K562 (cell line): Measurements from ENCODE around the gene CAMSAP2. TPM values are rescaled to one million over a fixed set of nuclear protein-coding genes. Genes with fewer than 3 reads are reported as not detected.

ENCODE experiments used
- ATAC-seq: fragments of 200-7000 bp; cut with Tn5 transposase; 3 replicates; pipeline ENCODE4 v1.9.1; 2020; ENCODE audit warnings: moderate library complexity
- BruUV-seq: library from RNA; stranded (reverse); fragments of 400-500 nt; replicated peaks from 2 replicates; lab custom pipeline; 2021; lab: Mats Ljungman, UMichigan
- CTCF ChIA-PET: fragments of 300-600 bp; formaldehyde crosslinking; extraction: SDS; loops from one replicate; lab custom pipeline; 2021; ENCODE audit warnings: low intra/inter-chr PET ratio; lab: Yijun Ruan, JAX
- POLR2A ChIA-PET: fragments of 300-600, 350-650 bp; sonication (Branson Sonifier 250); formaldehyde crosslinking; extraction: SDS; loops from one replicate; lab custom pipeline; 2021; ENCODE audit warnings: antibody characterized with exemption, inconsistent platforms; lab: Yijun Ruan, JAX
- DNase-seq, 4 experiments: peaks; one replicate each; pipeline versions ENCODE4 v3.0.0 to v3.0.0-alpha.2; 2011 to 2018; ENCODE audit warnings: low spot score in 3 of 4, mixed read lengths in 3 of 4; ENCODE audit errors: extremely low read depth in 1 of 4
- FAIRE-seq: peaks from 2 replicates; lab custom pipeline; 2011; peaks lifted over from hg19 to GRCh38; lab: Jason Lieb, UNC
- H2AFZ ChIP-seq: 2 replicates; pipeline ENCODE4 v1.6.0; 2011; ENCODE audit warnings: low read depth, low read length, control low read depth, inconsistent platforms
- H3K27ac ChIP-seq: fragments of 200-600 bp; 3 replicates; pipeline ENCODE4 v1.8.0; 2011; ENCODE audit warnings: low read depth, mild to moderate bottlenecking, control low read depth, inconsistent platforms, low read length, moderate library complexity, mixed read lengths; ENCODE audit errors: extremely low read depth
- H3K27me3 ChIP-seq, 2 experiments: fragments of 300-600 bp in 1 of 2; 2 replicates in 1 of 2; 3 replicates in 1 of 2; pipeline versions ENCODE4 v1.6.0 to v1.8.0; 2011; ENCODE audit warnings: inconsistent platforms in 2 of 2, low read length in 2 of 2, mild to moderate bottlenecking in 1 of 2, mixed read lengths in 1 of 2, moderate library complexity in 1 of 2; ENCODE audit not compliant: control insufficient read depth in 2 of 2, insufficient read depth in 2 of 2
- H3K36me3 ChIP-seq: fragments of 300-600 bp; 3 replicates; pipeline ENCODE4 v1.8.0; 2011; ENCODE audit warnings: mild to moderate bottlenecking, low read length, inconsistent platforms; ENCODE audit not compliant: control insufficient read depth, insufficient read depth
- H3K4me1 ChIP-seq, 2 experiments: fragments of 200-600 bp in 1 of 2; replicated peaks in 1 of 2; 2 replicates in 1 of 2; 3 replicates in 1 of 2; pipeline versions ENCODE4 v1.5.1 to v1.8.0; 2011; ENCODE audit warnings: inconsistent platforms in 2 of 2, low read length in 2 of 2, mild to moderate bottlenecking in 1 of 2, mixed read lengths in 1 of 2, moderate library complexity in 1 of 2; ENCODE audit not compliant: control insufficient read depth in 2 of 2, insufficient read depth in 2 of 2
- H3K4me2 ChIP-seq: 2 replicates; pipeline ENCODE4 v1.6.1; 2011; ENCODE audit warnings: low read length, control low read depth, inconsistent platforms, mixed read lengths; ENCODE audit not compliant: insufficient read depth
- H3K4me3 ChIP-seq: fragments of 200-600 bp; sonication (generic), shearing (Covaris generic); 2 replicates; pipeline ENCODE4 v1.5.1; 2016; ENCODE audit warnings: control low read depth, inconsistent platforms
- H3K79me2 ChIP-seq: fragments of 200-600 bp; 3 replicates; pipeline ENCODE4 v1.8.0; 2011; ENCODE audit warnings: low read length, inconsistent platforms; ENCODE audit not compliant: control insufficient read depth, insufficient read depth
- H3K9ac ChIP-seq, 2 experiments: 2 replicates each; pipeline versions ENCODE4 v1.6.0 to v1.6.1; 2011; ENCODE audit warnings: low read depth in 2 of 2, low read length in 2 of 2, control low read depth in 1 of 2, inconsistent platforms in 1 of 2, mild to moderate bottlenecking in 1 of 2, mixed read lengths in 1 of 2; ENCODE audit not compliant: insufficient read depth in 1 of 2
- H3K9me1 ChIP-seq: one replicate; pipeline ENCODE4 v1.6.0; 2011; ENCODE audit warnings: inconsistent platforms, mild to moderate bottlenecking, low read length, moderate library complexity; ENCODE audit not compliant: control insufficient read depth, insufficient read depth
- H3K9me3 ChIP-seq: replicated peaks from 2 replicates; pipeline ENCODE4 v1.5.1; 2011; ENCODE audit warnings: low read depth, low read length, inconsistent platforms; ENCODE audit not compliant: control insufficient read depth, insufficient read depth
- H4K20me1 ChIP-seq: replicated peaks from 2 replicates; pipeline ENCODE4 v1.6.1; 2011; ENCODE audit warnings: low read length, inconsistent platforms, mixed read lengths; ENCODE audit not compliant: control insufficient read depth, insufficient read depth
- BHLHE40 ChIP-seq: IDR thresholded peaks from 2 replicates; pipeline ENCODE4 v1.6.1; 2011; ENCODE audit warnings: low read length, improper control_type of control experiment
- ESRRB ChIP-seq: fragments of 250-450 bp; sonication (Bioruptor Pico); IDR thresholded peaks from 2 replicates; pipeline ENCODE4 v1.5.0; 2020; ENCODE audit warnings: mild to moderate bottlenecking, moderate library complexity, borderline replicate concordance
- HMBOX1 ChIP-seq: sonication (generic); IDR thresholded peaks from 2 replicates; pipeline ENCODE4 v1.6.1; 2016
- SNAPC5 ChIP-seq: fragments of 250-450 bp; sonication (Bioruptor Pico); IDR thresholded peaks from 2 replicates; pipeline ENCODE4 v1.8.0; 2021; ENCODE audit warnings: moderate library complexity, mild to moderate bottlenecking, inconsistent platforms
- THRB ChIP-seq: fragments of 450-650 bp; formaldehyde crosslinking; conservative IDR thresholded peaks from 2 replicates; pipeline ENCODE4 v1.4.0; 2022; ENCODE audit warnings: mild to moderate bottlenecking, missing genetic modification characterization
- WGBS: fragments of 100-300 bp; shearing (Covaris generic); methylation state at CpG from one replicate; pipeline ENCODE4 v1.1.6; 2016; ENCODE audit warnings: low coverage, mixed read lengths; ENCODE audit not compliant: insufficient coverage; ENCODE audit errors: missing lambda C conversion rate; 5-methylcytosine and 5-hydroxymethylcytosine counted together
- in situ Hi-C: fragments of 300-500 bp; cut with MboI; formaldehyde crosslinking; loops from 4 replicates; pipeline ENCODE4 v1.15.0; 2018; ENCODE audit warnings: inconsistent platforms, mixed read lengths
- intact Hi-C: fragments of 100-400 bp; cut with micrococcal nuclease; formaldehyde crosslinking; loops from 2 replicates; pipeline ENCODE4 v1.14.2; 2022
- polyA plus RNA-seq, 8 experiments: library from polyadenylated mRNA; depleted of rRNA in 4 of 8; stranded (reverse) in 5 of 8; unstranded in 3 of 8; fragments of >200 nt; fragmentation: Nextera tagmentation in 2 of 8; fragmentation: Illumina TruSeq in 1 of 8; extraction: Ambion mirVana in 2 of 8; extraction: Trizol in 1 of 8; gene quantifications; 2 replicates each; pipeline versions ENCODE4 v1.2.1 to v1.2.3, GENCODE V29; 2011 to 2014; ENCODE audit warnings: inconsistent platforms in 1 of 8, missing spikeins in 1 of 8
- total RNA-seq, 7 experiments: library from RNA; depleted of rRNA in 6 of 7; stranded (reverse); fragments of >200 nt in 6 of 7; fragmentation: Illumina TruSeq in 2 of 7; extraction: Trizol in 2 of 7; gene quantifications; 2 replicates each; pipeline versions ENCODE4 v1.2.1 to v1.2.3, GENCODE V29; 2011 to 2021; ENCODE audit warnings: low replicate concordance in 1 of 7

The CAMSAP2 gene
- total and polyA plus RNA-seq, 9 of the 15 experiments (the other 6 are each of a cell fraction or from before 2014, with no cell fraction given): 1.4 to 7.5 (median 2.7) TPM

- TF ChIP-seq ESRRB (CRISPR knock-in tag): no peak
- no peak for TF ChIP-seq SNAPC5 (CRISPR knock-in tag)
Measured at GRCh38 chr1:200861937-200862647, 123.4 kb downstream of the CAMSAP2 start (continued).

GRCh38 chr1:200862713-200863415 is 124.2 kb downstream of the CAMSAP2 start:
- intact Hi-C loops (no loop called here), in situ Hi-C loops (no loop called here)
- H3K36me3 ChIP-seq: no peaks in the 10 kb centered on the region
- H4K20me1 ChIP-seq: no peaks in the 10 kb centered on the region
- TF ChIP-seq THRB (no peak), BHLHE40 (no peak), HMBOX1 (0 out of 2 replicates have a peak, but pooled peaks have one; percentile 13)
- no peaks in the 10 kb centered on the region for H3K79me2 ChIP-seq
- ChIA-PET POLR2A (interaction anchor here (0.8 kb wide), 1 partner anchor 12 kb away, joined by 3 read pairs; no protein-coding TSS in a partner anchor), CTCF (no interaction called here)
- H2AFZ ChIP-seq: no peak overlapping the region
- no peak overlapping the region for H3K4me3 ChIP-seq
- H3K4me1 ChIP-seq: no peaks in the 10 kb centered on the region
- no peak overlapping the region for H3K27ac ChIP-seq
- H3K9me1 ChIP-seq: no peaks in the 10 kb centered on the region
- no peak for FAIRE-seq
- DNase-seq: no peak
- WGBS: 15% methylated on average over 9 of the region's 9 CpGs
- no peak overlapping the region for H3K9ac ChIP-seq
- no peak for ATAC-seq
- H3K9me3 ChIP-seq: no peaks in the 10 kb centered on the region
- no TSS peak for BruUV-seq
- H3K27me3 ChIP-seq: peaks cover 7 to 13% of the 10 kb centered on the region in 2 experiments
- H3K4me2 ChIP-seq: no peak overlapping the region
